ENCODE measurements around the gene CERK. TPM values are rescaled to one million over a fixed set of nuclear protein-coding genes. Genes with fewer than 3 reads are reported as not detected.
A peak's percentile ranks its signal among the peaks of the same experiment; 100 is the strongest.

Gene CERK
- total RNA-seq, 2 donors from 2014 or later: 164 to 174 TPM

DNA sequence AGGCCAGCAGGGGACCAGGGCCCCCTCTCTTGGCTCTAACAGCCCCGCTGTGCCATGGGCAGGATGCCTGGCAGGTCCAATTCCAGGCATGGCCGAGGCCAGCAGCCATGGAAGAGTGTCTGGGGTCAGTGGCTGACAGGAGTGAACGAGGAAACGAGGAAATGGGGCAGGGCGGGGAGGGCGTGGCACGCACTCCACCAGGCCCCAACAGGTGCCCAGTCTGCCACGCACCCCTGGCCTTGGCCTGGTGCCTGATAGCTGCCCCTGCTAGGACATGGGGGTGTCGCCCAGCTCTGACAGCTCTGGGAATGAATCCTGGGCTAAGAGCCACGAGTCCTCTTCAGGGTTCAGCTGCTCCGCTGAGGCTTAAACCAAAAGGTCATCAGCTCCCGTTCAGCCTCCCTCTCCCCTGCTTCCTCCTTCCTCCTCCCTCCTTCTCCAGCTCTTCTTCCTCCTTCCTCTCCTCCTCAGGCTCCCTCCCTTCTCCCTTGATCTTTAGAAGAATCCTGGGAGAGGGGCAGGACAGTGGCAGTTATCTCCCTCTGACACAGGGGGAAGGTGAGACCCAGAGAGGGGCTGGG lies 12.9 kb upstream of the CERK start:
- Mint-ChIP-seq H3K27me3 (no peaks in the 10 kb centered on the region), H3K4me1 (peaks cover 28% of the 10 kb centered on the region), H3K27ac (peak overlapping the region; percentile 96), H3K4me3 (no peak overlapping the region), H3K36me3 (ENCODE audit: low read depth) (no peaks in the 10 kb centered on the region)
- DNase-seq (no peak), ATAC-seq (no peak)
- no peaks in the 10 kb centered on the region for H3K9me3 ChIP-seq (ENCODE audit: control insufficient read depth, low read length, poor library complexity, severe bottlenecking)

DNA sequence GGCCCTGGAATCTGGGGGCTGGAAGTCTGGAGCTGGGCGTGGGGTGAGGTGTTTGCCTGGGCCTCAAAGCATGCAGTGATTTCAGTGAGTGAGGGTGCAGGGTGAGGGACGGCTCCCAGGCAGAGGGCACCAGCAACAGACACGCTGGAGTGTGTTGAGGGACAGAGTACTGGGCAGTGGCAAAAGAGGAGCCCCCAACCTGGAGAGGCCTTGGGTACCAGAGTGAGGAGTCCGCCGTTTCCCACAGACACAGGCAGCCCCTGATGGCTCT lies 12.4 kb upstream of the CERK start:
- DNase-seq: no peak
- no peaks in the 10 kb centered on the region for H3K9me3 ChIP-seq (ENCODE audit: control insufficient read depth, low read length, poor library complexity, severe bottlenecking)
- Mint-ChIP-seq H3K4me3 (no peak overlapping the region), H3K27ac (peak overlapping the region; percentile 96), H3K27me3 (no peaks in the 10 kb centered on the region), H3K36me3 (ENCODE audit: low read depth) (no peaks in the 10 kb centered on the region), H3K4me1 (peaks cover 28% of the 10 kb centered on the region)
- ATAC-seq: no peak

DNA sequence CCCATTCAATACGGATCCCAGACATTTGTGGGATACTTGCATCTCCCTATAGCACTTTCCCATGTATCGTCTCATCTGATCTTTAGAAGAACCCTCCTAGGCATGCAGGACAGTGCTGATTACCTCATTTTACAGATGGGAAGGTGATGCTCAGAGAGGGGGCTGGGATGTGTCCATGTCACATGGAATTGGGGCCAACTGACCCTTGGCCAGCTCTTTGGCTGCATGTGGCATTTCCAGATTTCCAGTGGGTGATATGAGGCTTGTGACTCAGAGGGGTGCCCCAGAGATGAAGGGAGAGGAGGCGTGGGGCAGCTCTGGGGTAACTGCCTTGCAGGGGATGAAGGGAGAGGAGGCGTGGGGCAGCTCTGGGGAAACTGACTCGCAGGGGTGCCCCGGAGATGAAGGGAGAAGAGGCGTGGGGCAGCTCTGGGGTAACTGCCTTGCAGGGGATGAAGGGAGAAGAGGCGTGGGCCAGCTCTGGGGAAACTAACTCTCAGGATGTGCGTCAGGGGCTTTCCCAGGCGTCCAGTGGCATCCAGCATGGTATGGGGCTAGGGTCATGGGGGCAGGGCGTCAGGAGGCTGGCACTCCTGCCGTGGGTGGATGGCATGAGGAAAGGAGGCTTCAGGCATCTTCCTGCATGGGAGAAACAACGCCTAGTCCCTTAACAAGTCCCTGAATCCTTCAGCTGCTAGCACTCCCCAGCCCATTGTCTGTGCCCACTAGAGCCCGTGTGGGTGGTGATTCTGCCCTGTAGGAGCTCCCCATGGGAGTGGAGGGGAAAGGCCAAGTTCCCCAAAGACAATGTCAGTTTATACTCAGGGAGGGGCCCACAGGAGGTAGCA lies 11.9 kb upstream of the CERK start:
- Mint-ChIP-seq H3K4me1 (peaks cover 28% of the 10 kb centered on the region), H3K36me3 (ENCODE audit: low read depth) (no peaks in the 10 kb centered on the region), H3K27ac (peak overlapping the region; percentile 96), H3K27me3 (no peaks in the 10 kb centered on the region), H3K4me3 (peak overlapping the region; percentile 85)
- no peaks in the 10 kb centered on the region for H3K9me3 ChIP-seq (ENCODE audit: control insufficient read depth, low read length, poor library complexity, severe bottlenecking)
- peak in 1 of 3 donors; percentile 31 for DNase-seq
- peak; percentile 69 for ATAC-seq

DNA sequence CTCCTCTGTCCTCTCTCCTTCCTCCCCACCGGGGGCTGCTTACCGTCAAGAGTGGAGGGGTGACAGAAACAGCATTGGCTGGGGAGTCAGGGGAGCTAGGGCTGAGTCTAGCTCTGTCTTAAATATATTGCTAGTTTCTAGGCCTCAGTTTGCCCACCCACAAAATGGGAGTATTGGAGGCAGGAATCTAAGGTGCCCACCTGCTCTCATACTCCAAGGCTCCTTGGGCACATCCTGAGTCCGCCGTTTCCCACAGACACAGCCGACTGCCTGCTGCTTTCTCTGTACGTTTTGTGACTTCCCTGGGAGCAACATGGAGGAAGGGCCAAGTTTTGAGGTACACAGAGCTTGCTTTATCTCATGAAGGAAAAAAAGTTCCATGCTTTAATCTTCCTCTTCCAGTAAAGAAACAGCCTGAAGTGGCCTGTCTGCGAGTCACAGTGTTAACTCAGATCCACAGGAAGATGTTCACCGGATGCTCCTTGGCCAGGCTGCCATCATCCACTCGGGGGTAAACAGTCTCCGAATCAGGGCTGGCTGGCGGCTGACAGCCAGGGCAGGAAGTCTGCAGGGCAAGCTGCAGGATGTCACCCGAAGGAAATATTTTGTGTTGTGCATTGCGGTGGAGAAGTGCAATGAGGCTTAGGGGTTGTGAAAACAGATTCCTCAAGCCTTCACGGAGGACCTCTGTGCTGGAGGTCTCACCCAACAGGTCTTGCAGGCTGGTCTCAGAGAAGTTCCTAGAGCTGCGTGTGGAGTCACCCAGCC lies 11.0 kb upstream of the CERK start:
- ATAC-seq (peak; percentile 83), DNase-seq (peak in 1 of 3 donors; percentile 64)
- peak overlapping the region; percentile 85 for H3K4me3 Mint-ChIP-seq
- no peaks in the 10 kb centered on the region for H3K36me3 Mint-ChIP-seq (ENCODE audit: low read depth)
- H3K27me3 Mint-ChIP-seq: no peaks in the 10 kb centered on the region
- H3K9me3 ChIP-seq (ENCODE audit: control insufficient read depth, low read length, poor library complexity, severe bottlenecking): no peaks in the 10 kb centered on the region
- peak overlapping the region; percentile 96 for H3K27ac Mint-ChIP-seq
- peaks cover 25% of the 10 kb centered on the region for H3K4me1 Mint-ChIP-seq

DNA sequence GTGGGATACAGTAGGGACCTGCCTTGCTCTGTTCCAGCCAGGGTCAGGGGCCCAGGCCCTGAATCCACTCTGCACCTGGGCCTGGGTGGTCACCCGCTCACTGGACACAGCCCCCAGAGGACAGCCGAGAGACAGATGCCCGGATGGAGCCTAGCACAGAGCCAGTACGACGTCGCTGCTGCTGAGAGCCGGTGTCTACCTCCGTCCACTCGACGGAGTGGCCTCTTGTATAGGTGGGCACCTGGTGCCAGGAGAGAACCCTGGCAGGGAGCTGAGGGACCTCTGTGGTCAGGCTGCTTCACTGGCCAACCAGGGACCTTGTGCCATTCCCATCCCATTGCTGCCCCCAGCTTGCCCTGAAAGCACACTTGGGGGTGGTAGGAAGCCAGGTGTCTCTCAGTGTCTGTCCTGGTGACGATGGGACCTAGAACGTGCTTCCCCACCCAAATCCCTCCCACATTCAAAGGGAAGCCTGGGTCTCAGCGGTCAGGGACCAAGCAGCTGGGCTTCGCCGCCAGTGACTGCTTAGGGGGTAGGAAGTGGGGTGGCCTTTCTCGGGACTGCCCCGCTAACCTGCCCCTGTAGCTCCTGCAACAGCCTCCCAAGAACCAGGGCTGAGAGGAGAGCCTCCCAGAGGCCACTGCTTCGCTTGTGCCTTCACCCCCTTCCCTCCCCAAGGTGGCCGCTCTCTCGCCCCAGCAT lies 10.3 kb upstream of the CERK start:
- peak overlapping the region; percentile 96 for H3K27ac Mint-ChIP-seq
- H3K36me3 Mint-ChIP-seq (ENCODE audit: low read depth): no peaks in the 10 kb centered on the region
- H3K9me3 ChIP-seq (ENCODE audit: control insufficient read depth, low read length, poor library complexity, severe bottlenecking): no peaks in the 10 kb centered on the region
- H3K27me3 Mint-ChIP-seq: no peaks in the 10 kb centered on the region
- ATAC-seq (no peak), DNase-seq (no peak)
- peaks cover 23% of the 10 kb centered on the region for H3K4me1 Mint-ChIP-seq
- H3K4me3 Mint-ChIP-seq: no peak overlapping the region

DNA sequence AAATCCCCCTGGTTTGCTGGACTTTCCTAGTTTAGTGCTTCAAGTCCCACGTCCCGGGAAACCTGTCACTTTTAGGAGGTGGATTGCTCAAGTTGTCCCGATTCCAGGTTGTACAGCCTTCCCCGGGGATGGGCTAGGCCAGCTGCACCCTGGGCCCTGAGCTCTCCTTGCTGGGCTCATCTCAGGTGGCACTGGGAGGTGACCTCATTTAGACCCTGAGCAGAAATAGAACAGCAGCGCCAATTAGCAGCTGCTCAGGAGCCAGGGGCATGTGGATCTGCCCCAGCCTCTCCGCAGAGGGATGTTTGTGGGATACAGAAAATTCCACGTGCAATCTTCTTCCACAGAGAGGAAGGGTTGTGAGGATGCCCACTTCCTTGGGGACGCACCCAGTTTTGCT lies 9.6 kb upstream of the CERK start:
- H3K4me3 Mint-ChIP-seq: no peak overlapping the region
- no peak for ATAC-seq
- H3K27ac Mint-ChIP-seq: no peak overlapping the region

DNA sequence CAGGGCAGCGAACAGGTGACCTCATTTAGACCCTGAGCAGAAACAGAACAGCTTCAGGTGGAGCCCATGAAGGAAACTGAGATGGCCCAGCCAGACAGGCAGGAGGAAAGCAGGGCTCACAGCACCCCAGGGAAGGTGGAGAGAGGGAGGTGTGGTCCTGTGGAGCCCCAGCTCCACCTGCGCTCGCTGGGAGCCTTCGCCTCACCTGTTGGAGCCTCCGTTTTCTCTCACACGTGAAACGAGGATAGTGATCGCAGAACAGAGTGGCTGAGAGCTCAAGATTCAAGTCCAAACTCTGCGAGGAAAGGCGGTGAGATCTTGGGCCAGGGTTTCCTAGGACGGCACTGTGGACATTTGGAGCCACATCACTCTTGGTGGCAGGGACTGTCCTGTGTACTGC lies 8.6 kb upstream of the CERK start:
- ATAC-seq: no peak
- Mint-ChIP-seq H3K36me3 (ENCODE audit: low read depth) (no peaks in the 10 kb centered on the region), H3K27me3 (no peaks in the 10 kb centered on the region), H3K4me3 (no peak overlapping the region), H3K4me1 (peaks cover 27% of the 10 kb centered on the region), H3K27ac (peak overlapping the region; percentile 27)
- DNase-seq: no peak
- H3K9me3 ChIP-seq (ENCODE audit: control insufficient read depth, low read length, poor library complexity, severe bottlenecking): no peaks in the 10 kb centered on the region

More for the DNA sequence above, 9.6 kb upstream of the CERK start:
- Mint-ChIP-seq H3K36me3 (ENCODE audit: low read depth) (no peaks in the 10 kb centered on the region), H3K27me3 (no peaks in the 10 kb centered on the region), H3K4me1 (peaks cover 27% of the 10 kb centered on the region)
- no peak for DNase-seq
- no peaks in the 10 kb centered on the region for H3K9me3 ChIP-seq (ENCODE audit: control insufficient read depth, low read length, poor library complexity, severe bottlenecking)

DNA sequence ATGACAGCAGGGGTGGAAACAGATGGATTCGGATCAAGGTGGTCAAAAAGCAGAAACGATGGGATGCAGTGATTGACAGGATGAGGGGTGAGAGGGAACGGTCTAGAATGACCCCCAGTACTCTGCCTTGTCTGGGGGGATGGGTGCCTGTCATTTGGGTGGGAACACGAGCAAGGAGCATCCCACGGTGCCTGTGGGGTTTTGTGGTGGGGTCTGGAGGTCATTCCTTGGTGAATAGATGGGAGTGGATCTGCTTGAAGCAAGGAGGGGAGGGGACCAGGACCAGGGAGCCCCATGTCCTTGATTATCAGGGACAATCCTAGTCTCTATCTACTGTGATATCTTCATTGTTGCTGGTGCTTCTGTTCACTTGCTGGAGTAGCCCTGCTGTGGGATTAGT lies 8.1 kb upstream of the CERK start:
- DNase-seq (no peak), ATAC-seq (no peak)
- H3K4me3 Mint-ChIP-seq: no peak overlapping the region
- H3K36me3 Mint-ChIP-seq (ENCODE audit: low read depth): no peaks in the 10 kb centered on the region
- peaks cover 27% of the 10 kb centered on the region for H3K4me1 Mint-ChIP-seq
- H3K27ac Mint-ChIP-seq: peak overlapping the region; percentile 27
- no peaks in the 10 kb centered on the region for H3K27me3 Mint-ChIP-seq
- H3K9me3 ChIP-seq (ENCODE audit: control insufficient read depth, low read length, poor library complexity, severe bottlenecking): no peaks in the 10 kb centered on the region

DNA sequence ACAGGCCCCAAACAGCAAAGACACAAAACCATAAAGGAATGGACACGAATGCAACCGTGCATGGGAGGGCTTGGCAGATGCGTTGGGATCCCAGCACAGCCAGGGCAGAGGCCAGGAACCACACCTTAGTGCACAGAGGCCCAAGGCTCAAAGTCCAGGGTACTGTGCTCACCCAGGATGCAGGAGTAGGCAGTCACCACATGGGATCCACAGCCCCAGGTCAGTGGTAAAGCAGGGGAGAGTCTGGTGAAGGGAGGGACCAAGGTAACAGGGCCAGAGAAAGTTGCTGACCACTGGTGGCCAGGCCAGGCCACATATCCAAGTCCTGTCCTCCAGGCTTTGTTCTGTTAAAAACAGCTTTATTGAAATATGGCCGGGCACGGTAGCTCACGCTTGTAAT lies 6.5 kb upstream of the CERK start:
- Mint-ChIP-seq H3K4me1 (peaks cover 14% of the 10 kb centered on the region), H3K27ac (no peak overlapping the region), H3K4me3 (no peak overlapping the region)

DNA sequence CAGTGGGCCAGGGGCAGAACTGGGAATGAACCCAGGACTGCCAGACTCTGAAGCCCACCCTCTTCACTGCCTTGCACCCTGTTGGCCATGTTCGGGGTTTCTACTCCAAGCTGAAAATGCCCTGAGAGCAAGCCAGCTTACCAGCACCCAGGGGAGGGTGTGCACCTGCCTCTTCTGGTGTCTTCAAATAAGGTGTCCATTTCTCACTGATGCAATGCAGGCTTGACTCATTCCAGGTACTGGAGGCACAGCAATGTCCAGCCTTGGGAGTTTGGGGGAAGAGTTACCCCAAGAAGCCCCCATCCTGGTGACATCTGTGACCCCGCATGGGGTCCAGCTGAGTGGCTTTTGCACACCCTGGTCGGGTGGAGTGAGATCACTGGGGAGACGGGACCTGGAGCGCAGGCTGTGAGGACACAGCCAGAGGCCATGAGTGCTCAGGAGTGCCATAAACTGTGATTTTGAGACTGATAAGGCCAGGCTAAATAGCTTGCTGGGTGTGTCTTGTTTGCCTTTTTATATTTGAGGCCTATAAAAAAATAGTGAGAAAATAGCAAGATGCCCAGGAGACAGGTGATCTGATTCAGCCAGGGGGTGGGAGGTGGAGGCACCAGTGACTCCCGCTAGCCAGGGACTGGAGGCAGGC lies 4.6 kb upstream of the CERK start:
- DNase-seq: no peak
- H3K9me3 ChIP-seq (ENCODE audit: control insufficient read depth, low read length, poor library complexity, severe bottlenecking): no peaks in the 10 kb centered on the region
- Mint-ChIP-seq H3K27ac (peak overlapping the region; percentile 95), H3K4me1 (peaks cover 14% of the 10 kb centered on the region), H3K27me3 (no peaks in the 10 kb centered on the region), H3K4me3 (no peak overlapping the region), H3K36me3 (ENCODE audit: low read depth) (no peaks in the 10 kb centered on the region)
- no peak for ATAC-seq

More for the DNA sequence above, 6.5 kb upstream of the CERK start:
- DNase-seq (no peak), ATAC-seq (no peak)
- H3K27me3 Mint-ChIP-seq: no peaks in the 10 kb centered on the region
- H3K9me3 ChIP-seq (ENCODE audit: control insufficient read depth, low read length, poor library complexity, severe bottlenecking): no peaks in the 10 kb centered on the region
- H3K36me3 Mint-ChIP-seq (ENCODE audit: low read depth): no peaks in the 10 kb centered on the region

DNA sequence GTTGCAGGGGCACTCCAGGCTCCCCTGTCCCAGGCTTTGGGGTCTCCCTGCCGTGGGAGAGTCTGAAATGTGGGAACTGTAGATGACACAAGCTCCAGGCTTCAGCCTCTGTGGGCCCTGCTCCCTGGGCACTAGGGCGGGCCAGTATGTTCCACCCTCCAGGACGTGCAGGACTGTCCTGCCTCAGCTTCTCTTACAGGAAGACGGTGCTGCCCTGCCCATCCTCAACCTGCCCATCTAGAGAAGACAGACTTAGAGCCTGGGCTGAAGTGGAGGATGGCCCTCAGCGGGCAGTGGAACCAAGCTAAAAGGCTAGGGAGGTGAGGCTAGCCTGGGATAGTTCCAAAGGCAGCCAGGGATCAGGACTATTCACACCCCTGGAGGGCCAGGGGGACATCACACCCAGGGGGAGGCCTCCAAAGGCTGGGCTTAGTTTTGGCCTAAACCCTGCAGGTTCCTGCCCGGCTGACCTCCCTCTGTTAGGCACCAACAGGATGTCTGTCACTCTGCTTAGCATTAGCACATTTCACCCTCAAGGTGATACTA lies 4.0 kb upstream of the CERK start:
- no peak overlapping the region for H3K4me3 Mint-ChIP-seq

DNA sequence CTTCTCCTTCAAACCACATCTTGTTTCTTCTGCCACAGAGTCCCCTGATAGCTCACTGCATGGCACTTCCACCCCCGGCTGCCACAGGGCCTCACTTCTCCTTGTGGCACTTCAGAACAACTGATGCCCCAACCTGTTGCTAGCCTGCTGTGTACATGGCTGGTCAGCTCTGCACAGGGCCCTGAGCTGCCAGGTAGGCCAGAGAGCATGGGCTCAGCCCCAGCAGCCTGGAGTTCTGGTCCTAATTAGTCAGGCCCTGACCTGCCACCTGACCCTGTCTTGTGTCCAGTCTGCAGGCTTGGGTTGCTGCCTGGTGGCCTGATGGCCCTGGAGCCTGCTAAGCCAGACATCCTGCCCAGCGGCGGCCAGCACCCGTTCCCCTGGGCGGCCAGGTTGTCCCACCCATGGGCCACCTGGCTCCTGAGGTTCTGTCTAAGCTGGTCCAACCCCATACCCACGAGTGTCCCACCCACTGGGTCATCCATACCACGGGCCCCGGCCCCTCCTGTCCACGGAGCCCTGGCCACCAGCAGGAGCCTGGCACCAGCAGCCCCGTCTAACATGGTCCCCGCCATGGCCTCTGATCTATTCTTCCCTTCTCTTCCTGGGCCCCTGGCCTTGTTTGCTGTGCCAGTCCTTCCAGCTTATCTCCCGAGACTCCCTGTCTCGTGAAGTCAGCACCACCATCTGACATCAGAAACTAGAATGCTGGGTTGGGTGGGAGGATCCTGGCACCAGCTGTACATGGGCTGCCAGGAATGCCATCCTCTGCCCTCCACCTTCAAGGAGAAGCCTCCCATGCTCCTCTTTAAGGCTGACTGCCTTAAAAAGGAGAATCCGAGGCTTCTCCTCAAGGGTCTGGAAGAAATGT lies 3.1 kb upstream of the CERK start:
- H3K27me3 Mint-ChIP-seq: no peaks in the 10 kb centered on the region
- peaks cover 2% of the 10 kb centered on the region for H3K36me3 Mint-ChIP-seq (ENCODE audit: low read depth)
- no peak for DNase-seq
- peaks cover 21% of the 10 kb centered on the region for H3K4me1 Mint-ChIP-seq
- peak overlapping the region; percentile 95 for H3K27ac Mint-ChIP-seq
- H3K4me3 Mint-ChIP-seq: peak overlapping the region; percentile 41
- ATAC-seq: no peak
- H3K9me3 ChIP-seq (ENCODE audit: control insufficient read depth, low read length, poor library complexity, severe bottlenecking): no peaks in the 10 kb centered on the region

More for the DNA sequence above, 4.0 kb upstream of the CERK start:
- Mint-ChIP-seq H3K36me3 (ENCODE audit: low read depth) (peaks cover 2% of the 10 kb centered on the region), H3K27me3 (no peaks in the 10 kb centered on the region), H3K4me1 (peaks cover 17% of the 10 kb centered on the region), H3K27ac (peak overlapping the region; percentile 95)
- H3K9me3 ChIP-seq (ENCODE audit: control insufficient read depth, low read length, poor library complexity, severe bottlenecking): no peaks in the 10 kb centered on the region
- ATAC-seq (no peak), DNase-seq (no peak)

Data from T-helper 17 cell (primary cell).